Spleen (tissue), 11 donors: ENCODE results near the gene NTSR1. TPM values are rescaled to one million over a fixed set of nuclear protein-coding genes. Genes with fewer than 3 reads are reported as not detected.

Source experiments
- DNase-seq: peaks from one replicate; pipeline ENCODE4 v3.0.0-alpha.2; 2020
- H3K27ac ChIP-seq, 8 donors: fragments of 200-600 bp; sonication (generic) in 7 of 8; 1 replicate in 4 of 8; 2 replicates in 4 of 8; pipeline versions ENCODE4 v1.5.0 to v1.8.0; 2016 to 2021; ENCODE audit warnings: inconsistent platforms in 4 of 8, mild to moderate bottlenecking in 4 of 8, moderate library complexity in 1 of 8
- H3K27me3 ChIP-seq, 7 donors: fragments of 200-600 bp; sonication (generic) in 6 of 7; replicated peaks in 1 of 7; 1 replicate in 4 of 7; 2 replicates in 3 of 7; pipeline versions ENCODE4 v1.5.0 to v1.8.0; 2016 to 2021; ENCODE audit warnings: inconsistent platforms in 3 of 7, mild to moderate bottlenecking in 1 of 7
- H3K36me3 ChIP-seq, 6 donors: fragments of 200-600 bp; sonication (generic) in 5 of 6; 1 replicate in 4 of 6; 2 replicates in 2 of 6; pipeline versions ENCODE4 v1.5.0 to v1.8.0; 2016 to 2021; ENCODE audit warnings: inconsistent platforms in 2 of 6
- H3K4me1 ChIP-seq, 6 donors: fragments of 200-600 bp; sonication (generic) in 5 of 6; 1 replicate in 3 of 6; 2 replicates in 3 of 6; pipeline versions ENCODE4 v1.5.0 to v1.8.0; 2016 to 2021; ENCODE audit warnings: inconsistent platforms in 3 of 6
- H3K4me3 ChIP-seq, 8 donors: fragments of 200-600 bp; sonication (generic) in 7 of 8; 1 replicate in 4 of 8; 2 replicates in 4 of 8; pipeline versions ENCODE4 v1.5.0 to v1.8.0; 2016 to 2021; ENCODE audit warnings: inconsistent platforms in 4 of 8, mild to moderate bottlenecking in 4 of 8, moderate library complexity in 2 of 8
- H3K9me3 ChIP-seq, 8 donors: fragments of 200-600 bp; sonication (generic) in 7 of 8; 1 replicate in 4 of 8; 2 replicates in 4 of 8; pipeline versions ENCODE4 v1.5.0 to v1.8.0; 2016 to 2021; ENCODE audit warnings: inconsistent platforms in 4 of 8
- POLR2A ChIP-seq, 3 donors: fragments of 450-650 bp; IDR thresholded peaks; one replicate each; pipeline ENCODE4 v1.5.1; 2017; ENCODE audit warnings: antibody characterized with exemption in 3 of 3, mild to moderate bottlenecking in 1 of 3
- POLR2AphosphoS5 ChIP-seq, 3 donors: sonication (generic); formaldehyde crosslinking; IDR thresholded peaks; one replicate each; pipeline ENCODE4 v1.5.1; 2017; ENCODE audit warnings: antibody characterized with exemption in 3 of 3
- WGBS, 5 donors: extraction: QIAGEN DNeasy Blood & Tissue Kit in 3 of 5; methylation state at CpG; one replicate each; pipeline versions ENCODE4 v1.1.5 to v1.1.7; 2013 to 2018; 5-methylcytosine and 5-hydroxymethylcytosine counted together
- intact Hi-C: fragments of 100-400 bp; cut with DNase I; formaldehyde crosslinking; loops from one replicate; pipeline ENCODE4 v1.15.0; 2023; ENCODE audit warnings: low total_unique reads
- polyA plus RNA-seq, 3 donors: library from polyadenylated mRNA; stranded (reverse); fragments of 200-250 nt; gene quantifications; one replicate each; pipeline ENCODE4 v1.2.1, GENCODE V29; 2013
- total RNA-seq, 7 donors: library from RNA; depleted of rRNA in 3 of 7; stranded (reverse); fragments of >200 nt in 3 of 7; fragmentation: NEBNext Ultra II Directional in 4 of 7; extraction: Animal tissue kit (Norgen Biotek cat#: 25700) in 4 of 7; gene quantifications; one replicate each; pipeline versions ENCODE4 v1.1.0 to v1.2.1, GENCODE V29; 2016 to 2021
- TF ChIP-seq, protein P1 (sequence below), 11 experiments: fragments of 200-600 bp in 7 of 11; fragments of 450-650 bp in 4 of 11; sonication (generic) in 4 of 11; IDR thresholded peaks in 8 of 11; conservative IDR thresholded peaks in 3 of 11; 1 replicate in 7 of 11; 2 replicates in 4 of 11; pipeline versions ENCODE4 v1.4.0 to v1.8.0; 2016 to 2021; ENCODE audit warnings: antibody characterized with exemption in 11 of 11, inconsistent platforms in 4 of 11, mild to moderate bottlenecking in 1 of 11
- donor health status: healthy with polysubstance abuse.
- donor health status: DM: no; HTN: no; CAD: no; lungs with moderate emphysema.
- donor health status: DM: no; HTN: no; CAD: no.
- donor health status: Bipolar disorder and iron deficiency.
- donor health status: healthy.
- donor health status: DM: no; HTN: no; CAD: no.
- donor health status: DM: yes; HTN: yes; CAD: no.

Gene NTSR1
- total and polyA plus RNA-seq, 10 donors = 0.14 to 5.7 (median 0.71) TPM

DNA sequence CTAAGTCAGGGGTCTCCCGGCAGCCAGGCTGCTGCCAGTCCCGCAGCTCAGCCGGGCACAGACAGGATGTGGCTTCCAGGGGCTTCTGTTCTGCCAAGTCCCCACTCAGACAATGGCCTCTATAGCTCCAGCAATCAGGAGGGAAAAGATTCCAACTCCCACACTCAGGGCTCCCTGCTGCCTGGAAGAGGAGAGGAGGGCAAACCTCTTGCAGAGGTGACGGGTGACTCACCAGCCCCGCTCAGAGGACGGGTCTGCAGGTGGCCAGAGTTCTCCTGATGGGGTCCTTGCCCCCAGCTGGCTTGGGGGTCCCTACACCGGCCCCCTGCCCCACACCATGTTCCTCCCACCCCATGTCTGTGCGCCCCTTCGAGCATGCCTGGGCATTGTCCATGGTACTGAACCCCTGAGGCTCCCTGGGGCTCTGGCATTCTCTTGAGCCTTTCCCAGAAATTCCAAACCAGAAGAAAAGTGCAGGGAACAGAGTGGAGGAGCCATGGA is 32.6 kb downstream of the NTSR1 start:
- peaks cover 0 to 76% (median 7%) of the 10 kb centered on the region in 7 donors for H3K27me3 ChIP-seq
- intact Hi-C loops = no loop called here
- no peaks in the 10 kb centered on the region for H3K36me3 ChIP-seq
- peak overlapping the region in 7 of 8 donors; percentile 74 to 92 (median 84) for H3K27ac ChIP-seq
- peak overlapping the region in 2 of 8 donors; percentile 17 to 64 for H3K4me3 ChIP-seq
- no peak for TF ChIP-seq POLR2AphosphoS5 (IDR thresholded peaks at IDR 0.05)
- TF ChIP-seq, protein P1, sequence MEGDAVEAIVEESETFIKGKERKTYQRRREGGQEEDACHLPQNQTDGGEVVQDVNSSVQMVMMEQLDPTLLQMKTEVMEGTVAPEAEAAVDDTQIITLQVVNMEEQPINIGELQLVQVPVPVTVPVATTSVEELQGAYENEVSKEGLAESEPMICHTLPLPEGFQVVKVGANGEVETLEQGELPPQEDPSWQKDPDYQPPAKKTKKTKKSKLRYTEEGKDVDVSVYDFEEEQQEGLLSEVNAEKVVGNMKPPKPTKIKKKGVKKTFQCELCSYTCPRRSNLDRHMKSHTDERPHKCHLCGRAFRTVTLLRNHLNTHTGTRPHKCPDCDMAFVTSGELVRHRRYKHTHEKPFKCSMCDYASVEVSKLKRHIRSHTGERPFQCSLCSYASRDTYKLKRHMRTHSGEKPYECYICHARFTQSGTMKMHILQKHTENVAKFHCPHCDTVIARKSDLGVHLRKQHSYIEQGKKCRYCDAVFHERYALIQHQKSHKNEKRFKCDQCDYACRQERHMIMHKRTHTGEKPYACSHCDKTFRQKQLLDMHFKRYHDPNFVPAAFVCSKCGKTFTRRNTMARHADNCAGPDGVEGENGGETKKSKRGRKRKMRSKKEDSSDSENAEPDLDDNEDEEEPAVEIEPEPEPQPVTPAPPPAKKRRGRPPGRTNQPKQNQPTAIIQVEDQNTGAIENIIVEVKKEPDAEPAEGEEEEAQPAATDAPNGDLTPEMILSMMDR (IDR thresholded peaks at IDR 0.05 in 8 of 11, conservative IDR thresholded peaks at IDR 0.05 in 3 of 11) = no peak
- TF ChIP-seq POLR2A (IDR thresholded peaks at IDR 0.05) = no peak
- no peaks in the 10 kb centered on the region for H3K9me3 ChIP-seq
- H3K4me1 ChIP-seq = peaks cover 17 to 44% (median 34%) of the 10 kb centered on the region in 6 donors
- peak; percentile 74 for DNase-seq
- WGBS, 5 donors = 40 to 58% (median 49%) methylated on average over 4 to 9 of the region's 9 CpGs

DNA sequence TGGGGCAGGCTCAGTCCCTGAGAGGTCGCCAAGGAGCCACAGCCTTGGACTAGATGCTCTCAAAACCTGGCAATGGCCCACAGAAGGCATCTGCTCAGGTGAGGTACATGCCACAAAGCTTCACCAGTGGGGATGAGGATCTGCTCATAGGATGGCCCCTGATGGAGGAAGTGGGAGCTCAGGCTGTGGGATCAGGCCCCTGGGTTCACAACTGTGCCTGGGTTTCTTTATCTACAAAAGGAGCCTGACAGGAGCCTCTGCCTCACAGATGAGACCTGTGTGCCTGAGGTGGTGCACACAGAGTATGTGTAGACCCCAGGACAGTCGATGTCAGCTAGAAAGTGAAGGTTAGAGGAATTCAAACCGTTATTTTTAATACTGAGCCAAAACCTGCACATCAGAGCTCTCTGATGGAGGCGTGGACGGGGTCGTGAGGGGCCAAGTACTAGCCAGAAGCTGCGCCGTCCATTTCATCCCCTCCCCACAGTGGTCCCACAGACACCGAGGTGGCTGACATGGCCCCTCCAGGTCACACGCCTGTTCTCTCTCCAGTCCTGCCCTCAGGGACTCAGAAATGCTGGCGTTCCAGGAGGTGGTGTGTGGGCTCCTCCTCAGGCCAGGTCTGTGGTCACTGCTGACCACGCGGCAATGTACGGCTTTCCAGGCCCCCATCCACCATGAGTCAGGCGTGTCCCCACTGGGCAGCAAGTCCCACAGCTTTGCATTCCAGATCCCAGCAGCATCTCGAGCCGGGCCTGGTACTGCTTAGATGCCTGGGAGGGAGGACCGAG is 33.3 kb downstream of the NTSR1 start:
- Histone ChIP-seq H3K27me3 (peaks cover 0 to 76% (median 7%) of the 10 kb centered on the region in 7 donors), H3K9me3 (no peaks in the 10 kb centered on the region), H3K4me3 (no peak overlapping the region), H3K4me1 (peaks cover 17 to 44% (median 34%) of the 10 kb centered on the region in 6 donors), H3K36me3 (no peaks in the 10 kb centered on the region), H3K27ac (peak overlapping the region in 3 of 8 donors; percentile 85 to 92 (median 86))
- TF ChIP-seq POLR2AphosphoS5 (IDR thresholded peaks at IDR 0.05) = no peak
- TF ChIP-seq, protein P1 (IDR thresholded peaks at IDR 0.05 in 8 of 11, conservative IDR thresholded peaks at IDR 0.05 in 3 of 11) = no peak
- no peak for TF ChIP-seq POLR2A (IDR thresholded peaks at IDR 0.05)
- intact Hi-C loops = no loop called here
- 82 to 91% (median 90%) methylated on average over 15 to 18 of the region's 18 CpGs for WGBS, 5 donors
- DNase-seq = peak; percentile 66

DNA sequence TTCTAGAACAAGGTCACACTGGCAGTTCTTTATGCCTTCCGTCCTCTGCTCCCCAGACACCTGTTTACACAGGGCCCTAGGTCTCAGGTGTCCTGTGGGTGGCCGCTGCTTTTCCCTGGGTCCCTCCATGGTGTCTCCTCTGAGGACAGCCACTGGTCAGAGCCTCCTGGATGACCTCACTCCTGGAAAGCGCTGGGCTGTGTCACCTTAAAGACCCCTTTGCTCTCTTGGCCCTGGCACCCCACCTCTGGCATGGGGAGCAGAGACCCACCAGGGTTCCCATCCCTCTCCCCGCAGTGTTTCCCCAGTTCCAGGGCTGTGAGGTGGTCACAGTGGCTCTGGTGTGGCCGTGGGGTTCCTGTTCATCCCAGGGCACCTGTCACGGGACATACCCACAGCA is 33.9 kb downstream of the NTSR1 start:
- H3K27ac ChIP-seq = no peak overlapping the region
- peaks cover 0 to 69% (median 7%) of the 10 kb centered on the region in 7 donors for H3K27me3 ChIP-seq
- intact Hi-C loops = no loop called here
- no peaks in the 10 kb centered on the region for H3K36me3 ChIP-seq
- DNase-seq = no peak
- WGBS, 5 donors = 85 to 90% (median 89%) methylated on average over 6 of the region's 6 CpGs
- TF ChIP-seq POLR2A (IDR thresholded peaks at IDR 0.05) (no peak), POLR2AphosphoS5 (IDR thresholded peaks at IDR 0.05) (no peak)
- TF ChIP-seq, protein P1 (IDR thresholded peaks at IDR 0.05 in 8 of 11, conservative IDR thresholded peaks at IDR 0.05 in 3 of 11) = no peak
- no peak overlapping the region for H3K4me3 ChIP-seq
- H3K4me1 ChIP-seq = peaks cover 17 to 44% (median 34%) of the 10 kb centered on the region in 6 donors
- H3K9me3 ChIP-seq = no peaks in the 10 kb centered on the region
